HG02973 (cell line): ENCODE results near the gene SPECC1.
"Not testable (repeated sequence)": the region's sequence is repeated elsewhere in the genome, so short reads cannot be mapped to it uniquely, and the experiment has no call there.

Source experiments
- ATAC-seq: cut with Tn5 transposase; IDR thresholded peaks from one replicate; pipeline ENCODE4 v1.9.1; 2021; ENCODE audit warnings: moderate library complexity; ENCODE audit not compliant: unreplicated experiment

The SPECC1 gene, protein sequence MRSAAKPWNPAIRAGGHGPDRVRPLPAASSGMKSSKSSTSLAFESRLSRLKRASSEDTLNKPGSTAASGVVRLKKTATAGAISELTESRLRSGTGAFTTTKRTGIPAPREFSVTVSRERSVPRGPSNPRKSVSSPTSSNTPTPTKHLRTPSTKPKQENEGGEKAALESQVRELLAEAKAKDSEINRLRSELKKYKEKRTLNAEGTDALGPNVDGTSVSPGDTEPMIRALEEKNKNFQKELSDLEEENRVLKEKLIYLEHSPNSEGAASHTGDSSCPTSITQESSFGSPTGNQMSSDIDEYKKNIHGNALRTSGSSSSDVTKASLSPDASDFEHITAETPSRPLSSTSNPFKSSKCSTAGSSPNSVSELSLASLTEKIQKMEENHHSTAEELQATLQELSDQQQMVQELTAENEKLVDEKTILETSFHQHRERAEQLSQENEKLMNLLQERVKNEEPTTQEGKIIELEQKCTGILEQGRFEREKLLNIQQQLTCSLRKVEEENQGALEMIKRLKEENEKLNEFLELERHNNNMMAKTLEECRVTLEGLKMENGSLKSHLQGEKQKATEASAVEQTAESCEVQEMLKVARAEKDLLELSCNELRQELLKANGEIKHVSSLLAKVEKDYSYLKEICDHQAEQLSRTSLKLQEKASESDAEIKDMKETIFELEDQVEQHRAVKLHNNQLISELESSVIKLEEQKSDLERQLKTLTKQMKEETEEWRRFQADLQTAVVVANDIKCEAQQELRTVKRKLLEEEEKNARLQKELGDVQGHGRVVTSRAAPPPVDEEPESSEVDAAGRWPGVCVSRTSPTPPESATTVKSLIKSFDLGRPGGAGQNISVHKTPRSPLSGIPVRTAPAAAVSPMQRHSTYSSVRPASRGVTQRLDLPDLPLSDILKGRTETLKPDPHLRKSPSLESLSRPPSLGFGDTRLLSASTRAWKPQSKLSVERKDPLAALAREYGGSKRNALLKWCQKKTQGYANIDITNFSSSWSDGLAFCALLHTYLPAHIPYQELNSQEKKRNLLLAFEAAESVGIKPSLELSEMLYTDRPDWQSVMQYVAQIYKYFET

GRCh38 chr17:20009302-20010098 is at the start of gene SPECC1:
SPECC1 (plus strand) TSS chr17:20009359; CDS start chr17:20096652, 87,293 bp downstream.
- peak; percentile 97 for ATAC-seq

GRCh38 chr17:19962954-19963353 is 46.2 kb upstream of the SPECC1 start:
- not testable (repeated sequence) for ATAC-seq

- ATAC-seq = no peak
Measured at GRCh38 chr17:19973156-19973555, 36.0 kb upstream of the SPECC1 start.

GRCh38 chr17:19975601-19976000 is 33.6 kb upstream of the SPECC1 start:
- no peak for ATAC-seq

GRCh38 chr17:19977293-19978208 is 31.6 kb upstream of the SPECC1 start, which contains the start of gene AKAP10:
AKAP10 (minus strand) TSS chr17:19977828; CDS start chr17:19977679, 149 bp downstream.
- ATAC-seq = peak; percentile 72

DNA sequence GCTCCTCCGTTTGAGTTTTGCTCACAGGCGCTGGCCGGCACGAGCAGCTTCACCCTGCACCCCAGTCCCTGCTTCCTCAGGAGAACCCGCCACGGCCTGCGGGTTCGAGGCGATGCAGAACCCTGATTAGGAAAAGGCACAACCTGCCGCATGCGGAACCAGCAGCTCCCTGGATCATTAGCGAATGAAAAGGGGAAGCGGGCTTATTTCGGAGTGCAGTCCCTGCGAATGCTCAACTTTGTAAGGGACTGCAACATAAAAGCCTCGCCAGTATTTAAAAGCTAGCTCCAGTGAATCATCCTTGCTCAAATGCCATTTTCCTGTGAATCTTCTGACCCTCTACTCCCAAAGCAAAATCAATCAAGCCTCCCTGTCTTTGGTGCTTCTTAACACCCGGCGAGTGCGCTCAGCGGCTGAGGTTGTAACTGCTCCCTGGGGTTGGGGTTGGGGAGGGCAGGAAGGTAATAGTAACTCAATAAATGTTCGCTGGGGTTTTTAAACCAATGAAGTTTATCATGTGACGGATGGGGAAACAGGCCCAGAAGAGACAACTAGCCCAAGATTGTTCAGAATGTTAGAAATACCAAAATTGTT is 30.9 kb upstream of the SPECC1 start:
- no peak for ATAC-seq

DNA sequence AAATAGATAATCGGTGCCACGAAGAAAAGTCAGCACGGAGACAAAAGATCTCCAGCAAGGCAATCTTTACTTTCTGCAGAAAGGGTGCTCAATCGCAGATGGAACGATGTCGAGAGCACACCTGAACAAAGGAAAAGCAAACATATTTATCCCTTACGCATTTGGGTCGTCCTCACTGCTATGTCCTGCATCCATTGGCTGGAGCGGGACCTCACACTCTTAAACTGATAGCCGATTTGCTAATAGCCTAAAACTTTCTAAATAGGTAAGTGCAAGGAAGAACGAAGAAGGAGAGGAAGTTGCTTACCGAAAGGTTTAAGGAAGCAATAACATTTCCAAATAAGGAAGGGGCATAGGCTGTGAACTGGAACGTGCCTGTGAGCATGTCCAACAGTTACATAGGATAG is 30.4 kb upstream of the SPECC1 start:
- ATAC-seq = no peak

GRCh38 chr17:19979917-19980770 is 29.0 kb upstream of the SPECC1 start:
- no peak for ATAC-seq

GRCh38 chr17:19986941-19987861 is 22.0 kb upstream of the SPECC1 start:
- ATAC-seq = no peak

DNA sequence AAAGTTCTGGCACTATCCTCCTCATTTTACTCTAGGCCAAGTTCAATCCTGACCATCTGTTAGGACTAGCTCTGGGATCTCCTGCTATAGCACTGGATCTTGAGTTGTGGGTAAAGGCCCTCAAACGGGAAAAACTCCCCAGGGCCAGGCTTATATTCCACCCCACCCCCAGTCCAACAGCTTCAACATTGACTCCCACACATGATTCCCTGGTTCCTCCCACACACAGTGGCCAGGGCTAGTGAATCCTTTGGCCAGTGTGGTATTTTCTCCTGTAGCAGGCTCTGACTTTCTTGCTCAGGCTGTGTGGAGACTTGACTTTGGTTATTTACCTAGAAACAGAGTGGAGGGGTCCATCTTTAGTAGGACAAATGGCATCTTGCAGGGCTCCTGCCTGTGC is 21.3 kb upstream of the SPECC1 start:
- ATAC-seq = no peak

GRCh38 chr17:19991252-19991885 is 17.8 kb upstream of the SPECC1 start:
- no peak for ATAC-seq

GRCh38 chr17:19992803-19993713 is 16.1 kb upstream of the SPECC1 start:
- peak; percentile 81 for ATAC-seq

- ATAC-seq = no peak
Measured at GRCh38 chr17:19996086-19996485, 13.1 kb upstream of the SPECC1 start.

GRCh38 chr17:19996502-19996901 is 12.7 kb upstream of the SPECC1 start:
- no peak for ATAC-seq

DNA sequence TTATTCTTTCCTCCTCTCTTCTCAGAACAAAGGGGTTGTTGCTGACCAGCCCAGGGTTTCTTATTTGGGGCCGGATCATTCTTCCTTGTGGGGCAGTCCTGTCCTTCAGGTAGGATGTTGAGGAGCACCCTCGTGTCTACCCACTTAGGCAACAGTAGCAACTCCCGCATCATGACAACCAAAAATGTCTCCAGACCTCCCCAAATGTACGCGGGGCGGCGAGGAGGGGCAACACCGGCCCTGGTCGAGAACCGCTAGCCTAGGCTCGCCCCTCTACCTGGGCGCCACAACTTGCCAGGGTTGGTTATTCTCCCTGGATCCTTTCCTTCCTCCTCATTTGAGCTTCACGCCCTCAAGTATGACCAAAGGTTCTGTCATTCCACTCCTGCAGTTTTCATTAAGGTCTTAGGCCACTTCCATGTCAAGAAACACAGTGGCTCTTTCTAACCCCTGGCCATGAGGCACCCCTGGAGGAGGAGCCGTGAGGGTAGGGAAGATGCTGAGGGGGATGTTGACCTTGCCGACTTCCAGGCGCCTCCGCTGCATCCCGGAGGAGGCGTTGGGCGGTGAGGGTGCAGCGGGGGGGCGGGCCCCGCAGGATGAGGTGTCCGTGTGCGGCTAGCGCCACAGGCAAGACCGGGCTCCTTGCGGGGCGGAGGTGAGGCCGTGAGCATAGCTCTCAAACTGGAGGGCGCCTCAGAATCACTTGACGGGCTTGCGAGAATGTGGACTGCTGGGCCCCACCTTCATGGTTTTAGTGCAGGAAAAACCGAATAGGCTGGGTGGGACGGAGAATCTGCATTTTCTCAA is 712 bp upstream of the SPECC1 start:
- ATAC-seq = no peak
